Renal cortex interstitium (tissue), 11 donors: ENCODE results near the gene POC1B. TPM values are rescaled to one million over a fixed set of nuclear protein-coding genes. Genes with fewer than 3 reads are reported as not detected.

ENCODE experiments used
- DNase-seq, 11 donors: peaks; one replicate each; pipeline ENCODE4 v3.0.0-alpha.2; 2013; ENCODE audit warnings: low read depth in 9 of 11, low spot score in 4 of 11; ENCODE audit errors: extremely low read depth in 1 of 11
- polyA plus RNA-seq, 3 donors: library from polyadenylated mRNA; unstranded; fragments of 120-200 nt; gene quantifications; one replicate each; pipeline ENCODE4 v1.2.1, GENCODE V29; 2013; ENCODE audit not compliant: insufficient read length in 3 of 3

Gene POC1B
- polyA plus RNA-seq, 3 donors: 16.9 to 24.3 (median 23.3) TPM

DNA sequence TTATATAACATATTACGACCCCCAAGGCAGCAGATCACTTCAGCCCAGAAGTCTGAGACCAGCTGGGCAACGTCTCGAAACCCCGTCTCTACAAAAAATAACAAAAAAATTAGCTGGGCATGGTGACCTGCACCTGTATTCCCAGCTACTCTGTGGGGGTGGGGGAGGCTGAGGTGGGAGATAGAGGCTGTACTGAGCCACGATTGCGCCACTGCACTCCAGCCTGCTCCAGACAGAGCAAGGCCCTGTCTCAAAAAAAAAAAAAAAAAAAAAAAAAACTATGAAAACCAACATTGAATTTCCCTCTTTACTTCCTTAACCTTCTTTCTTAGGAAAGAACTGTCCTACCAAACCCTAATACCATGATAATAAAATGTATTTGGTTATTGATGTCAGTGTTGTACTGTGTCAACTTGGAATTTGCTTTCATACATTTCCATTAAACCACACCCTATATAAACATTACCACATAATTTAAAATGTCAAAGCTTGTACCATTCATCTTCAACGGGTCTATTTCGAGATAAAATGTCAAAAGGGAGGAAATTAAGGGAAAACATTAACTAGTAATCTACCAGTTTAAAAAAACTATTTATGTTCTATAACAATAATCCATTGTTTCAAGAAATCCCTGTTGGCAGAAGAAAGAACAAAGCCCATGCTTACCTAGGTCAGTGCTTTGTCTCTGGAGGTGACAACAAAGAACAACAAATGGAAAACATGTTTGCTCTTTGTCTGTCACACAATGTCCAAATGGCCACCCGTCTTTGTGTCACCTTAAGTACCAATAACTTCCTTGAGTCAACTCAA is 18.6 kb downstream of the POC1B start:
- no peak for DNase-seq

DNA sequence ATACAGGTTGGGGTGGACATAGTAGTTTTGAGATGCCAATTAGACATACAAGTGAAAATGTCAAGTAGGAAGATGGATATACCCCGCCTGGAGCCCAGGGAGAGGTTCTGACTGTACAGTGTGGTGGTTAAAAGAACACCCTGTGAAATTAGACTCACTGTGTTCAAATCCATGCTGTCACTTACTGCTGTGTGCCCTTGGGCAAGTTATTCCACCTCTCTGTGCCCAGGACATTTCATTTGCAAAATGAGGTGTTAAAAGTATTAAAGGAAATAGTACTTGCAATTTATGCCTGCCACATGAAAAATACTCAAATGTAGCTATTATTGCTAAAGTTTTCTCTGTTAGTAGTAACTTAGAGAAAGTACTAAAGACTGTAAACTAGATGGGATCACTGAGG is 19.8 kb downstream of the POC1B start:
- DNase-seq: no peak

DNA sequence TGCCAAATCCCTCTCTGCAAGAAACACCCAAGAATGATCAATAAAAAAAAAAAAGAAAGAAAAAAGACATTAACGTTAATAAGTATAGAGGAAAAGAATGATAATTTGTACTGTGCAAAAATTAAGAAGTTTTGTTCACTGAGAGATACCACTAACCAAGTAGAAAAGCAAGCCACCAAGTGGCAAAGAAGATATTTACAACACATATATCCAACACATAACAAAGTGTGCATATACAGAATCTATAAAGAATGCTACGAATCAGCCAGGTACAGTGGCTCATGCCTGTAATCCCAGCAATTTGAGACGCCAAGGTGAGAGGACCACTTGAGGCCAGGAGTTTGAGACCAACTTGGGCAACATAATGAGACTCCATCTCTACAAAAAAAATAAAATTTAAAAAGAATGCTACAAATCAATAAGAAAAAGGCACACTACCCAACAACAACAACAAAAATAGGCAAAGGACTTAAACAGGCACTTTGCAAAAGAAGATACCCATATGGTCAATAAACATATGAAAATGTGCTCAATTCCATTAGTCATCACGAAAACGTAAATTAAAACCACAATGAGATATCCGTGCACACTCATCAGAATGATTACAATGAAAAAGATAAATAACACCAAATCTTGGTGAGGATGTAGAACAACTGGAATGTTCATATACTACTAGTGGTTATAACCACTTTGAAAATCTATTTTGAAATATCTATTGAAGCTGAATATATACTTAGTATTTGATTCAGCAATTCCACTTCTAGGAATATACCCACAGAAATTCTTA is 21.1 kb downstream of the POC1B start:
- DNase-seq: no peak

DNA sequence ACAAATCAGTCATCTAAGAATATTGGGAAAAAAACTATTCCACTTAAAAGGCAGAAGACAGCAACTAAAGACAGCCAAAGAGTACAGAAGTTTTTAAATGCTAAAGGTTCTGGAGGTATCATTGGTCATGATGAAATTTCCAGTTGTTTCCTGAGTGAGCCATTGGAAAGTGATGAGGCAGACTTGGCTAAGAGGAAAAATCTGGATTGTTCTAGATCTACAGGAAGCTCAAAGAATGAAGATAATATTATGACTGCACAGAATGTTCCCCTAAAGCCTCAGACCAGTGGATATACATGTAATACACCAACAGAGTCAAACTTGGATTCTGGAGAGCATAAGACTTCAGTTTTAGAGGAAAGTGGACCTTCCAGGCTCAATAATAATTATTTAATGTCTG is 24.1 kb downstream of the POC1B start:
- no peak for DNase-seq

DNA sequence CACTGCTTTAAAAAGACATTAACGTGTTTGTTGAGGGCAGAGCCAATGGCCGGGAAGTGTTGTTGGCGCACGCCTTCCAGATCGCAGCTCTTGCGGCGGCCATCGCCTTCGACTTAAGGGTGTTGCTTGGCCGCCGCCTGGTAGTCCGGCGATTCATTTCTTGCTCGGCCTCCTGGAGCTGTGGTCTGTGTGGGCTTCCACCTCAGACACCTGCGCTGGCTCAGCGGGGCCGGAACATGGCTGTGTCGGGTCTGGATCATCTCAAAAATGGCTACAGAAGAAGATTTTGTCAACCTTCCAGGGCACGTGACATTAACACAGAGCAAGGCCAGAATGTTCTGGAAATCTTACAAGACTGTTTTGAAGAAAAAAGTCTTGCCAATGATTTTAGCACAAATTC is 26.0 kb downstream of the POC1B start:
- no peak for DNase-seq

DNA sequence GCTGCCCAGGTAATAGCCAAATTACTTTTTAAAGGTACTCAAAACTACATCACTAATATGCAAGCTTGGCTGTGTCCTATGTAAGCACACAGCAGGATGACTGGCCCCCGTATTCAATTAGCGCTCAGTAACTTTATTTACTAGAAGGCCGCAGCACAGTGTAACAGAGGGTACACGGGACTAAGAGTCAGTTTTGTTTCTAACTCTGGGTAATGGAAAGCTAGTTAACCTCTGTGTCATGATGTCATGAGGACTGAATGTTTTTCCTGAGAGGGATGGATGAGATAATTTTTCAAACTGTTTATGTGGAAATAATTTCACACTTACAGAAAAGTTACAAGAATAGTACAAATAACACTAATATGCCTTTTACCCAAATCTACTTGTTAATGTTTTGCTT is 28.4 kb downstream of the POC1B start:
- DNase-seq: no peak

DNA sequence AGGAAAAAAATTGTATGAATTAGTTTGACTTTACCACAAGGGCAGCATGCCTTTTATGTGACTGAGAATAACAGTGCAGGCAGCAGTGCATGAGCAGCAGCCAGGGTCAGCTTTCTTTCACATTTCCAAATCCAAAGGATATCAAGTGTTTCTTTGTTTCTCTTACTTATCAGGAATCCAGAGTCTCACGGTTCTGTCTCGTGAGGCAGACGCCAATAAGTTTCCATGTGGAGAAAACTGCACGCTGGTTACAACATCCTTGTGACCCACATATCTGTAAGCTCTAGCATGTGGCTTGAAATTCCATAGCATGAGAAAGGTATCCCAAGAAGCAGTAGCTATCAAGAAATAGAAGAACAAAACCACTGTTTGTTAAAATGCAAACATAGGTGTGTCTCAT is 28.8 kb downstream of the POC1B start:
- DNase-seq: no peak

DNA sequence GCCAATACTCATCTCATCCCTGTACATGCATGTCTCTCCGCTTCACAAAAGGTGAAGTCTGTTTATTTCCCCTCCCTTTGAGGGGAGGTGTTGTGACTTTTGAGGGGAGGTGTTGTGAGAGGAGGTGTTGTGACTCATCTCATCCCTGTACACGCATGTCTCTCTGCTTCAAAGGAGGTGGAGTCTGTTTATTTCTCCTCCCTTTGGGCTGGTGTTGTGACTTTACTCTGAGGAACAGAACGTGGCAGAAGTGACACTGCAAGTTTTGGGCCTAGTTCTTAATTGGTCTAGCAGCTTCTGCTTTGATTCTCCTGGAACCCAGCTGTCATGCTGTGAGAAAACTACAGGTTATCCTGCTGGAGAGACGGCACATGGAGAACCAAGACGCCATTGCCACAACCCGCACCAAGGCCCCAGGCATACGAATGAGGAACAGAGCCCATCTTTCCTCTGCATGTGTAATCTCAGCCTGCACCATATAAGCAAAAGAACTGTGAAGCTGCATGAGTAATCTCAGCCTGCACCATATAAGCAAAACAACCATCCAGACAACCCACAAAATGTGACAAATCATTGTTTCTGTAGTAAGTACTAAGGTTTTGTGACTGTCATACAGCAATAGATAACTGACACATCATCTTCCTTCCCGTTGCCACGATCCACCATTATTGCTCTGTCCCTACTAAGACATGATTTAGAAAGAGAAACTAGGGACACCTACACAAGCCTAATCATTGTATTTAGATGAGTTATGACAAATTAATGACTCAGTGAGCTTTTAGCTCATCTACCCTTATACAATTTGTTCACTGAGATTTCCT is 31.2 kb downstream of the POC1B start:
- DNase-seq: no peak

DNA sequence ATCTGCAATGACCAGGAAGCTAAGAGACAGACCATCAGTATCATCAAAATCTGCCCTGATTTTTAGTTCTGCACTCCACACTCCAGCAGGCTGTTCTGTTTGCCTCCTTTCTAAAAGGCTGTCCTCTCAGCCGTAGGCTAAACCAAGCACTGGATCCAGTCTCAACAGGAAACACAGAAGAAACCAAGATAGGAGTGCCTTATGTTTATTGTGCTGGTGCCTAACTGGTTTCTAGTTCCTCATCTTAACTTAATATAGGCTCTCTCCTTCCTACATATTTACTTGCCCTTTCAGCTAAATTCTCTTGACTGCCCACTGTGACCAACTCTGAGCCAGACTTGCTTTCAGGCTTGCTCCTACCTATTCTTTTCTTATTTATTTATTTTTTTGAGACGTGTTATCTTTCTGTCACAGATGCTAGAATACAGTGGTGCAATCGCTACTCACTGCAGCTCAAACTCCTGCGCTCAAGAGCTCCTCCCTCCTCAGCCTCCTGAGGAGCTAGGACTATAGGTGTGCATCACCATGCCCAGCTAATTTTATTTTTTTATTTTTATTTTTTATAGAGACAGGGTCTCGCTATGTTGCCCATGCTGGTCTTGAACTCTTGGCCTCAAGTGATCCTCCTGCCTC is 32.1 kb downstream of the POC1B start:
- DNase-seq: no peak

DNA sequence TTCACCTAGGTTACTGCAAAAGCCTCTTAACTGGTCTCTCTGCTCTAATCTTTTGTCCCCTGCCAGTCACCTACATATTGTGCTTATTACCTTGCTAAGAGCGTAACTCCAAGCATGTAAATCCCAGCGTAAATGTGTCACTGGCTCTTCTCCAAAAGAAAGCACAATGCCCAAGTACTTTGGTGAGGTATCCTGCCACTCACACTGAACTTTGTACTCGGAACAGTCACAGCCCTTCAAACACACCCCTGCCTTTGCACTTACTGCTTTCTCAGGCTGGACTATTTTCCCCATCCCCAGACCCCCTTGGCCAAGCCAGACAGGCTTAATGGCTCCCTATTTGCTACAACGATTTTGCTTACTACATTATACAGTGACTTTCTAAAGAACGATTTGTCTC is 33.0 kb downstream of the POC1B start:
- DNase-seq: no peak

DNA sequence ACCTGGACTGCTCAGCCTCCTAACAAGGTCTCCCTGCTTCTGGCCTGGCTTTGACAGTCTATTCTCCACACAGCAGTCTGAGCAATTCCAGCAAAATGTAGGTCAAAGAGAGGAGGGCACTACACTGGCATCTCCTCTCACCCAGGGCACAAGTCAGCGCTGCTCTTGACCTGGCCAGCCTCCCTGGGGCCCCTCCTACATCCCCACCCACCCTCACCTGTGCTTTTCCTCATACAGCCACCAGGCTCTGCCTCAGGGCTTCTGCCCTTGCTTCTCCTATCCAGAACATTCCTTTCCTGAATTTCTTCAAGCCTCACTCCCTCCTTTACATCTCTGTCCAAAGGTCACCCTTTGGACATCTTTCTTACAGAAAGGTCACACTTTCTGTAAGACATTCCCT is 34.9 kb downstream of the POC1B start:
- DNase-seq: no peak

DNA sequence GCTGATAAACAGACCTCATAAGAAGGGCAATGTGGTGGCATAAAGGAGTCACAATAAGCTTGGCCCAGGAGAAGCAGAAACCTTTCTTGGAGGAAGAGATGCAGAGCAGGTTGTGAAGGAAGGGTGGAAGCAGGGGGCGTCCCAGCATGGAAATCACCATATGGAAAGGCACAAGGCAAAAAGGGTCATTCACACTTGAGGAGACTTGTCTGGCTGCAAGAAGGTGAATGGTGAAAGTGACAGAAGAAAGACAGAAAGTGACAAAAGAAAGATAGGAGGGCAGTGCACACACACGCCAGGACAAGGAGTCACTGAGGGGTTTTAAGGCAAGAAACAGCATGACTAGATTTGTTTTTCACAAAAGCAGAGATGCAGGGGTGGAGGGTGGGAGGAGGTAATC is 39.6 kb downstream of the POC1B start:
- no peak for DNase-seq

DNA sequence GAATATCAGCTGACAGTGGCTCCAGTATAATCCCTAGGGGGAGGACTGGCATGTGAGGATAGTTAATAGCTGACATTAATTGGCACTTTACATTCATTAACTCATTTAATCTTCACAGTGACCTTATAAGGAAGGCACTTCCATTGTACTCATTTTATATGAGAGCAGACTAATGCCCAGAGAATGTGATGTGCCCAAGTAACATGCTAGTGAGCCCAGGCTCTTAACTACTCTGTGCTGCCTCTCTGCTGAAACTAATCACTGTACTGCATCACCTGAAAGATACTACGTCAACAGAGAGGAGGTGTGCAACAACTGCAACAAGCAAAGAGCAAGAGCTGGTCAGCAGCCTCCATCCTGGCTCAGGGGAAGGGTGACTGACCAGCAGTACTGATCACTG is 41.4 kb downstream of the POC1B start:
- no peak for DNase-seq

DNA sequence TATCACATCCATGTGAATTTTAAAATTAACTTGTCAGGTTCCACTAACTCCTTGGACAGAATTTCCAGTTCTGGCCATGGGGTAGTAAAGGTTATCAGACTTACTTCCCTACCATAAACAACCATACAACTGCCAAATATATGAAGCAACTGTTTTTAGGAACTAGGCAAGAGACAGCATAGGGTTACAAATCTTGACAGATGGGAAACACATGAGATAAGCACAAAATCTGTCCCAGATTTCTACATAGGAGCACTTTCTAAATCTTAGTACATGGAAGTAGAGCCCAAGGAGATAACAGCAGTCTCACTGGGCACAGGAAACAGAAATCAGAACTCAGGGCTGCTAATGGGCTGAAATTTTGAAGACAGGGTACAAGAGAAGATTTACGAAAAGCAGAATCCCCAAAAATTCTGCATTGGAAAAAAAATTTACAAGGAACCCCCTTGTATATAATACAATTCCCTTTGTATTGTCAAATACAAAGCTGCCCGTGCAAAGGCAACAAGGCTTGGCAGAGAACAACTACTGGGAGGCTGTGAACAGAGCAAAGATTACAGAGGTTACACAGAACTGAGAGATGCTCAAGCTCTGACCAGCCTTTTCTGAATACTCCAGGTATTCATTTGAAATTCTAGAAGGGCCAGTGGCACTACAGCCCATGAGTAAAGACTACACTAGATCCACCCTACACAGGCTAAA is 44.5 kb downstream of the POC1B start:
- DNase-seq: no peak

DNA sequence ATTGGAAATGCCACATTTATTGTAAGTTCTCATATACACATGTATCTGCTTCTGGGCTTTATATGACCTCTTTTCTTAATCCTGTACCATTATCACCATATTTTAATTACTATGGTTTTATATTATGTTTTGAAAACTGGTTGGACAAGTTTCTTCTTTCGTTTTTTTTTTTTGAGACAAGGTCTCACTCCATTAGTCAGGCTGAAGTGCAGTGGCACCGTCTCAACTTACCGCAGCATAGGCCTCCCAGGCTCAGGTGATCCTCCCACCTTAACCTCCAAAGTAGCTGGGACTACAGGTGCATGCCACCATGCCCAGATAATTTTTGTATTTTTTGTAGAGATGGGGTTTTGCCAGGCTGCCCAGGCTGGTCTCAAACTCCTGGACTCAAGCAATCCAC is 45.9 kb downstream of the POC1B start:
- no peak for DNase-seq

DNA sequence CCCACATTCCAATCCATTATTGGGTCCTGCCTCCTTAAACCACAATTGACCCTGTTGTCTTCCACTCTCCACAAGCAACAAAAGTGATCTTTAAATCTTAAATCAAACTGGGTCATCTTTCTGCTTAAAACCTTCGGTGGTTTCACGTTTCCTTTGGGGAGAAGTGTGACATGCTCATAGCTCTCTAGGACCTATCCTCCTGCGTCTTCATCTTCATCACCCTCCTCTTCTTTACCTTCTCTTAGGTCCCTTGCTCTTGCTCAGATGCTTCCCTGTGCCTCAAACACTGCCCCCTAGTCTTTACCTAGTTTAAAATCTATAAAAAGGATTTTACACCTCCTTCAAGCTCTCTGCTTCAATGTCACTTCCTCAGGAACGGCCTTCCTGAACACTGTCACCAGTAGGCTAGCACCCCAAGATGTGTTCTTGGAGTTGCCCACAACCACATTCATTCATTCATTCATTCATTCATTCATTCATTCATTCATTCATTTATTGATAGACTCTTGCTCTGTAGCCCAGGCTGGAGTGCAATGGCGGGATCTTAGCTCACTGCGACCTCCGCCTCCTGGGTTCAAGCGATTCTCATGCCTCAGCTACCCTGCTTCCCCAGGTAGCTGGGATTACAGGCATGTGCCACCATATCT is 48.1 kb downstream of the POC1B start:
- no peak for DNase-seq

DNA sequence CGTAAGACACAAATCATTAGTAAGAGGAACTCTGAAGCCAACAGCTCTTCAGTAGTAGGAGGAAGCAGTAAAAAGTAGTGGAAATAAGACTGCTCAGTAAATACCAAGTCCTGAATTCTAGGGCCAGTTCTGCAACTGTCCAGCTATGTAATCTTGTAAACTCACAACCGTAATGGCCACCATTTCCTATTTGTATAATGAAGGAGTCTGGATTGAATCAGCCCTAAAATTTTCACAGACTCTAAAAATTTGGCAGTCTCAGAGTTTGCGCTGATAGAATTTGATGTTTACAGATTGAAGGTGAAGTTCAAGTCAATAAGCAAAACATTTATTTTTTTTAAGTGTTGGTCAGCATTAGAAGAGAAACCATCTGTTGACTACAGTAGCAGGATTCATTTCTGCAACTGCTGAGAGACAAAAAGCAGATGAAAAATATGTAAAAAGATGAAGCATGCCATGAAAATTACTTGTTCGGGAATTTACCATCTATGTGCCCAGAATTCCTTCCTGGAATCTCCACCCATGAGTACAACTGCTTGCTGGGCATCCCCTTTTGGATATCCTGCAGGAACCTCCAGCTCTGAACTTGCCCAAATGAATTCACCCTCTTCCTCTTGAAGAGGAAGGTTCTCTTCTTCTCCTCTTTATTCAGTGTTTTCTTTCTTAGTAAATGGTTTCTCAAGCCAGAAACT is 48.8 kb downstream of the POC1B start:
- DNase-seq: no peak

DNA sequence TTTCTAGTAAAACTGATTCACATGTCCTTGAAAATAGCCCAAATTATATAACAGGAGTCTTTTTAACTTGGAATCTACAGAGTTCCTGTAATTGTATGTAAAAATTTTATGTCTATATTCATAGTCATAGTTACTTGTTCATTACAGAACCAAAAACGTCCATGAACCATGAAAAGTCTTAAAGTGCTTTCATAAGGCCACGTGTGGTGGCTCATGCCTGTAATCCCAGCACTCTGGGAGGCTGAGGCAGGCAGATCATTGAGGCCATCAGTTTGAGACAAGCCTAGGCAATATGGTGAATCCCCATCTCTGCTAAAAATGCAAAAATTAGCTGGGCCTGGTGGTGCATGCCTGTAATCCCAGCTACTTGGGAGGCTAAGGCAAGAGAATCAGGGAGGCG is 49.6 kb downstream of the POC1B start:
- DNase-seq: no peak
